Hepatocyte (in vitro differentiated cells): Measurements from ENCODE around the gene ZNF615. TPM values are rescaled to one million over a fixed set of nuclear protein-coding genes. Genes with fewer than 3 reads are reported as not detected.

Experiments used
- DNase-seq: peaks from one replicate; pipeline ENCODE4 v3.0.0-alpha.2; 2016; ENCODE audit warnings: low spot score
- H2AFZ ChIP-seq: fragments of 200-600 bp; sonication (generic); 2 replicates; pipeline ENCODE4 v1.6.0; 2016; ENCODE audit warnings: antibody characterized with exemption, mild to moderate bottlenecking
- H3K27ac ChIP-seq: fragments of 200-600 bp; sonication (generic); 2 replicates; pipeline ENCODE4 v1.5.1; 2016; ENCODE audit warnings: mild to moderate bottlenecking
- H3K27me3 ChIP-seq: fragments of 200-600 bp; sonication (generic); 2 replicates; pipeline ENCODE4 v1.6.1; 2016
- H3K36me3 ChIP-seq: fragments of 200-600 bp; sonication (generic); replicated peaks from 2 replicates; pipeline ENCODE4 v1.5.1; 2016; ENCODE audit warnings: low read depth; ENCODE audit not compliant: insufficient read depth
- H3K4me1 ChIP-seq: fragments of 200-600 bp; sonication (generic); 2 replicates; pipeline ENCODE4 v1.5.1; 2016; ENCODE audit warnings: mild to moderate bottlenecking, moderate library complexity; ENCODE audit not compliant: insufficient read depth
- H3K4me2 ChIP-seq: fragments of 200-600 bp; sonication (generic); 2 replicates; pipeline ENCODE4 v1.6.0; 2016
- H3K4me3 ChIP-seq: fragments of 200-600 bp; sonication (generic); 2 replicates; pipeline ENCODE4 v1.5.1; 2016; ENCODE audit warnings: mild to moderate bottlenecking
- H3K79me2 ChIP-seq: fragments of 200-600 bp; sonication (generic); 2 replicates; pipeline ENCODE4 v1.6.0; 2017; ENCODE audit warnings: mild to moderate bottlenecking
- H3K9me2 ChIP-seq: fragments of 200-600 bp; sonication (generic); replicated peaks from 2 replicates; pipeline ENCODE4 v1.6.0; 2017; ENCODE audit warnings: mild to moderate bottlenecking; ENCODE audit not compliant: insufficient read depth
- H3K9me3 ChIP-seq: fragments of 200-600 bp; sonication (generic); 2 replicates; pipeline ENCODE4 v1.5.1; 2016; ENCODE audit warnings: low read depth, mild to moderate bottlenecking
- H4K20me1 ChIP-seq: fragments of 200-600 bp; sonication (generic); 2 replicates; pipeline ENCODE4 v1.6.0; 2016; ENCODE audit warnings: mild to moderate bottlenecking; ENCODE audit not compliant: insufficient read depth, poor library complexity, severe bottlenecking
- CTCF ChIP-seq: fragments of 200-600 bp; sonication (generic); IDR thresholded peaks from 2 replicates; pipeline ENCODE4 v1.5.1; 2016; ENCODE audit warnings: antibody characterized with exemption, mild to moderate bottlenecking; ENCODE audit not compliant: poor library complexity
- EZH2 ChIP-seq: fragments of 200-600 bp; sonication (generic); IDR thresholded peaks from 2 replicates; pipeline ENCODE4 v1.6.1; 2016; ENCODE audit warnings: antibody characterized with exemption, mild to moderate bottlenecking, borderline replicate concordance
- EZH2phosphoT487 ChIP-seq: fragments of 200-600 bp; sonication (generic); IDR thresholded peaks from one replicate; pipeline ENCODE4 v1.6.1; 2018; ENCODE audit warnings: antibody characterized with exemption, mild to moderate bottlenecking, low read depth, moderate library complexity; ENCODE audit not compliant: unreplicated experiment, severe bottlenecking
- WGBS: methylation state at CpG from one replicate; pipeline ENCODE4 v1.1.6; 2016; ENCODE audit warnings: low lambda C conversion rate; ENCODE audit errors: missing lambda C conversion rate; 5-methylcytosine and 5-hydroxymethylcytosine counted together
- polyA plus RNA-seq: library from polyadenylated mRNA; unstranded; fragments of >200 nt; fragmentation: Nextera tagmentation; extraction: Ambion mirVana; gene quantifications from 2 replicates; pipeline ENCODE4 v1.2.1, GENCODE V29; 2016
- total RNA-seq: library from RNA; depleted of rRNA; stranded (reverse); fragments of >200 nt; gene quantifications from 2 replicates; pipeline ENCODE4 v1.2.3, GENCODE V29; 2014

The ZNF615 gene
- total and polyA plus RNA-seq, 2 experiments from 2014 or later: 4.9 to 11.6 TPM

GRCh38 chr19:51944798-51945552, 63.0 kb downstream of the ZNF615 start:
- Histone ChIP-seq H4K20me1 (no peaks in the 10 kb centered on the region), H3K9me3 (peaks cover 69% of the 10 kb centered on the region), H3K4me2 (no peak overlapping the region), H3K9me2 (no peaks in the 10 kb centered on the region), H3K27ac (no peak overlapping the region), H3K4me1 (no peaks in the 10 kb centered on the region), H2AFZ (no peak overlapping the region), H3K79me2 (no peaks in the 10 kb centered on the region), H3K4me3 (no peak overlapping the region), H3K27me3 (no peaks in the 10 kb centered on the region), H3K36me3 (peaks cover 44% of the 10 kb centered on the region)
- no peak for DNase-seq
- TF ChIP-seq EZH2 (no peak), CTCF (no peak), EZH2phosphoT487 (no peak)
- WGBS: over 99% methylated on average over 7 of the region's 7 CpGs

Other genes with a start within 250 kb of the ZNF615 start
- gene FPR2, start 247.0 kb downstream of the ZNF615 start, total RNA-seq: not detected in 2 replicates
- not detected in 2 replicates for gene FPR2, start 247.0 kb downstream of the ZNF615 start, polyA plus RNA-seq
- gene FPR3, start 213.1 kb downstream of the ZNF615 start, total RNA-seq: not detected in 2 replicates
- not detected in 2 replicates for gene FPR3, start 213.1 kb downstream of the ZNF615 start, polyA plus RNA-seq
- 10.4 and 16.3 TPM in 2 replicates for gene ZNF577, start 120.3 kb downstream of the ZNF615 start, total RNA-seq
- gene ZNF577, start 120.3 kb downstream of the ZNF615 start, polyA plus RNA-seq: 7.4 and 11.1 TPM in 2 replicates
- gene ZNF649, start 103.2 kb downstream of the ZNF615 start, total RNA-seq: 13.6 and 16.0 TPM in 2 replicates
- gene ZNF649, start 103.2 kb downstream of the ZNF615 start, polyA plus RNA-seq: 4.9 and 8.6 TPM in 2 replicates
- gene ZNF613, start 80.7 kb downstream of the ZNF615 start, total RNA-seq: 4.3 and 6.5 TPM in 2 replicates
- gene ZNF613, start 80.7 kb downstream of the ZNF615 start, polyA plus RNA-seq: 3.8 and 5.2 TPM in 2 replicates
- gene ZNF350, start 21.4 kb downstream of the ZNF615 start, total RNA-seq: 3.5 and 4.3 TPM in 2 replicates
- gene ZNF350, start 21.4 kb downstream of the ZNF615 start, polyA plus RNA-seq: 3.1 and 5.0 TPM in 2 replicates
- 10.7 and 10.8 TPM in 2 replicates for gene ZNF614, start 20.2 kb upstream of the ZNF615 start, total RNA-seq
- gene ZNF614, start 20.2 kb upstream of the ZNF615 start, polyA plus RNA-seq: 4.2 and 5.5 TPM in 2 replicates
- 7.4 and 10.1 TPM in 2 replicates for gene ZNF432, start 40.6 kb upstream of the ZNF615 start, total RNA-seq
- gene ZNF432, start 40.6 kb upstream of the ZNF615 start, polyA plus RNA-seq: 3.4 and 4.8 TPM in 2 replicates
- 21.8 and 22.7 TPM in 2 replicates for gene ZNF841, start 87.6 kb upstream of the ZNF615 start, total RNA-seq
- gene ZNF841, start 87.6 kb upstream of the ZNF615 start, polyA plus RNA-seq: 4.1 and 5.2 TPM in 2 replicates
- 9.1 and 10.7 TPM in 2 replicates for gene ZNF616, start 131.7 kb upstream of the ZNF615 start, total RNA-seq
- 4.6 and 7.8 TPM in 2 replicates for gene ZNF616, start 131.7 kb upstream of the ZNF615 start, polyA plus RNA-seq
- gene ZNF836, start 163.4 kb upstream of the ZNF615 start, total RNA-seq: 4.3 and 9.4 TPM in 2 replicates
- gene ZNF836, start 163.4 kb upstream of the ZNF615 start, polyA plus RNA-seq: 2.9 and 4.4 TPM in 2 replicates
- 171 and 181 TPM in 2 replicates for gene PPP2R1A, start 181.8 kb upstream of the ZNF615 start, total RNA-seq
- gene PPP2R1A, start 181.8 kb upstream of the ZNF615 start, polyA plus RNA-seq: 283 and 304 TPM in 2 replicates